ENCODE data around the gene NOD2. TPM values are rescaled to one million over a fixed set of nuclear protein-coding genes. Genes with fewer than 3 reads are reported as not detected.

NOD2 gene
- total RNA-seq, 1 donor from 2014 or later, result 0.52 TPM

DNA sequence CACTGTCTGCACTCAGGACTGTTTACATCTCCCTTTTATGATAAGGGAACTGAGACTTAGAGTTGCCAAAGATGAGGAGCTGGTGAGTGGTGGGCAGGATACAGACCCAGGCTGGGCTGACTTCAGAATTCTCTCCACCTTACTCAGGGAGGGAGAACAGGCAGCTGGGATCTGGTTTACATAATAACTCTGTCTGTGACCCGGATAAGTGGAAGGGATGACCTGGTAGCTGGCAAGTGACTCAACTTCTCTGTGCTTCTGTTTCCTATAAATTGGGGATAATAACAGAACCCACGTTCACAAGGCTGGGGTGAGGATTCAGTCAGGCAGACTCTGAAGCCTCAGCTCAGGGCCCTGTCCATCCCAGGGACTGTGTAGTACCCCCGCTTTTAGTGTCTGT is 14.9 kb upstream of the NOD2 start:
- peaks cover 9% of the 10 kb centered on the region for H3K9me3 ChIP-seq (replicated peaks)
- H3K36me3 ChIP-seq, result peaks cover 2% of the 10 kb centered on the region
- no peaks in the 10 kb centered on the region for H3K4me1 ChIP-seq
- TF ChIP-seq CTCF (IDR thresholded peaks at IDR 0.05; ENCODE audit: borderline replicate concordance), result no peak
- no peak overlapping the region for H3K27ac ChIP-seq (replicated peaks)
- no peak for DNase-seq
- intact Hi-C loops (cut with micrococcal nuclease), result no loop called here
- H3K4me3 ChIP-seq, result no peak overlapping the region
- H3K27me3 ChIP-seq (ENCODE audit: low read depth), result peaks cover 43% of the 10 kb centered on the region

DNA sequence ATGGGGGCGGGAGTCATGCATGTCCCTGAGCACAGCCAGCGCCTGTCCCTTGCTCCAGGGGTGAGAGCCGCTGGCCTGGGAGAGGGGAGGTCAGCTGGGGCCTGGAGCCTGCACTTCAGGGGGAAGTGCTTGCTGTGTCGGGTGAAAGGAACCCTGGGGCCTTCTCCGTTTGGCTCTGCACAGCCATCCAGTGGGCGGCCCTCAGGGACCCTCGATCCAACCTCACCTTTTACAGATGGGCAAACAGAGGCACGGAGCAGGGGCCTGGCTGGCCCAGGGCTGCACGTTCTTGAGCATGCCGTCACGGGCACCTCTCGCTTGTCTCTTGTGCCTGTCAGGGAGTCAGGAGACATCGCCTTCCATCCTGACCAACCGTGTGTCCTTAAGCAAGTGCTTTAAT is 14.1 kb upstream of the NOD2 start:
- no peaks in the 10 kb centered on the region for H3K36me3 ChIP-seq
- intact Hi-C loops (cut with micrococcal nuclease), result no loop called here
- H3K4me1 ChIP-seq, result no peaks in the 10 kb centered on the region
- peaks cover 2% of the 10 kb centered on the region for H3K9me3 ChIP-seq (replicated peaks)
- no peak overlapping the region for H3K27ac ChIP-seq (replicated peaks)
- no peak for DNase-seq
- no peak overlapping the region for H3K4me3 ChIP-seq
- H3K27me3 ChIP-seq (ENCODE audit: low read depth), result peaks cover 36% of the 10 kb centered on the region
- TF ChIP-seq CTCF (IDR thresholded peaks at IDR 0.05; ENCODE audit: borderline replicate concordance), result no peak

DNA sequence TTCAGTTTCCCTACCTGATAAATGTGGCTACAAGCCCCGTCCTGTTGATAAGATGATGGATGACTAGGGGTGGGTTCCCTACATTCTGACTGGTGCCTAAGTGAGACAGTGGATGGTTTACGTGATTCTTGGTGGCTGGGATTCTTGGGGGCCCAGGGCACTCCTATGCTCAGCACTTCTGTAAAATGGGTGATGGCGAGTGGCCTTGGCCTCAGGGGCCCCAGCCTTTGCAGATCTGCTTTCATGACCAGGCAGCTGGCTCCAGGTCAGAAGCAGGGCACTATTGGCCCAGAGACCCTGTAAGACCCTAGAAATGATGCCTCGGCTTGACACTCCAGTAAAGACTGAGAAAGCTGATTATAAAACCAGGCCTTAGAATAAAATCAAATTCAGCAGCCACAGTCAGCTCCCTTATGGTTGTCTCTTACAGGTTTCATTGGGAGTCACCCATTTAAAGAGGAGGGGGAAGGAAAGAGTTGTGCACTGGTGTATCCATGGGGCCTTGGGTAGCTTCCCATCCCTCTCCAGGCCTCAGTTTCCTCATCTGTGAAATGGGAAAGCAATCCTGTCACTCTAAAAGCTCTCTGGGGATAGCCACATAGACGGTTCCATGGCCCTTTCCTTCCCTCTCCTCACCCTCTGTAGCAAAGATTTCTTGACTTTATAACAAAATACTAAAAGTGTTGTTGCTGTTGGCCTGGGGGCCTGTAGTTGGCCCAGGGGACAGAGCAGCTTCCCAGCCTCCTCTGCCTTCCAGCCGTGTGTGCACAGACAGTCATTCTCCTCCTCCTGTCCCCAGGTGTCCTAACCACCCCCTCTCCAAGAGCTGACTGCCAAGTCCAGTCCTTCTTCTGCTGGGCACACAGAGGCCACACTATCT is 13.5 kb upstream of the NOD2 start:
- Histone ChIP-seq H3K27ac (replicated peaks) (no peak overlapping the region), H3K4me3 (no peak overlapping the region), H3K27me3 (ENCODE audit: low read depth) (peaks cover 29% of the 10 kb centered on the region), H3K4me1 (no peaks in the 10 kb centered on the region), H3K36me3 (no peaks in the 10 kb centered on the region), H3K9me3 (replicated peaks) (no peaks in the 10 kb centered on the region)
- TF ChIP-seq CTCF (IDR thresholded peaks at IDR 0.05; ENCODE audit: borderline replicate concordance), result no peak
- no peak for DNase-seq
- intact Hi-C loops (cut with micrococcal nuclease), result no loop called here

DNA sequence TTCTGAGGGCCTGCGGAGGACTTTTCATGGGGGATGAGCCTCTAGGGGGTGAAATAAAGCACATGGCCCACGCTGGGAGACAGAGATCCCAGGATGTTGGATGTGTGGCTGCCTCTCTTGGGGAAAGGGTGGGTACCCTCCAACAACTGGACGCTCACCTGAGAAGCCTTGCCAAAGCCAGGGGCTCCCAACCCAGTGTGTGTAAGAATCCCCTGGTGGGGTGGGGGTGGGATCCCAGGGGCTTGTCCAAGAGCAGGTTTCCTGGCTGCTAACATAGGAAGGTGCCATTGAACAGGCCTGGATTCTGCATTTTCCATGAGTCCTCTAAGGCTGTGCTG is 12.9 kb upstream of the NOD2 start:
- DNase-seq, result no peak
- peaks cover 23% of the 10 kb centered on the region for H3K27me3 ChIP-seq (ENCODE audit: low read depth)
- H3K9me3 ChIP-seq (replicated peaks), result no peaks in the 10 kb centered on the region
- TF ChIP-seq CTCF (IDR thresholded peaks at IDR 0.05; ENCODE audit: borderline replicate concordance), result no peak
- no peaks in the 10 kb centered on the region for H3K4me1 ChIP-seq
- H3K36me3 ChIP-seq, result no peaks in the 10 kb centered on the region
- no peak overlapping the region for H3K27ac ChIP-seq (replicated peaks)
- H3K4me3 ChIP-seq, result peak overlapping the region; percentile 33
- intact Hi-C loops (cut with micrococcal nuclease), result no loop called here

- DNase-seq, result peak; percentile 33
- H3K9me3 ChIP-seq (replicated peaks), result no peaks in the 10 kb centered on the region
- intact Hi-C loops (cut with micrococcal nuclease), result no loop called here
- no peaks in the 10 kb centered on the region for H3K4me1 ChIP-seq
- H3K27ac ChIP-seq (replicated peaks), result no peak within 1 kb of the TSS
- no peaks in the 10 kb centered on the region for H3K36me3 ChIP-seq
- H3K4me3 ChIP-seq, result peak within 1 kb of the TSS; percentile 33
- H3K27me3 ChIP-seq (ENCODE audit: low read depth), result peaks cover 17% of the 10 kb centered on the region
- TF ChIP-seq CTCF (IDR thresholded peaks at IDR 0.05; ENCODE audit: borderline replicate concordance), result no peak
Measured at GRCh38 chr16:50681021-50681885, 12.2 kb upstream of the NOD2 start, which contains the start of gene SNX20. Gene SNX20 (minus strand): TSS chr16:50681312. CDS start chr16:50677526, 3,786 bp downstream.
